Measurements from ENCODE around the gene PRTG. TPM values are rescaled to one million over a fixed set of nuclear protein-coding genes. Genes with fewer than 3 reads are reported as not detected.

Gene PRTG
- total RNA-seq, 1 donor from 2014 or later, result 8.6 TPM

DNA sequence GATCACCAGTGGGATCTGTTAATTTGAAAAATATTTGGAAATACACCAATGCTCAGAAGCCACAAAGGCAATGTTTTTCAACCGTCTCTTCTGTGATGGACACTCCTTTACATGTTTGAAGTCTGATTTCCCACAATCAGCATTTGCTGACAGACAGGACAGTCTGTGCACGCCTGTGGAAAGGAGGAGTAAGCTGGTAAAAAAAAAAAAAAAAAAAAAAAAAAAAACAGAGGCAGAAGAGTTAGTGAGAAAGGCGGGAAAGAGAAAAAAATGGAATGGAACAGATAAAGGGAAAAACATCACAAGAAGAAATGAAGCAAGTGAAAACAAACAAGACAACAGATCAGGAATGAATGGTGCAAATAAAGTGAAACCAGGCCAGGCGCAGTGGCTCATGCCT, 35.0 kb downstream of the PRTG start:
- Histone ChIP-seq H3K36me3 (no peaks in the 10 kb centered on the region), H3K4me3 (no peak overlapping the region), H3K4me1 (no peaks in the 10 kb centered on the region), H3K27me3 (no peaks in the 10 kb centered on the region), H3K9me3 (no peaks in the 10 kb centered on the region), H3K27ac (no peak overlapping the region)
- ATAC-seq, result no peak
- intact Hi-C loops (cut with DNase I), result no loop called here
- DNase-seq, result no peak
- TF ChIP-seq, protein P1, sequence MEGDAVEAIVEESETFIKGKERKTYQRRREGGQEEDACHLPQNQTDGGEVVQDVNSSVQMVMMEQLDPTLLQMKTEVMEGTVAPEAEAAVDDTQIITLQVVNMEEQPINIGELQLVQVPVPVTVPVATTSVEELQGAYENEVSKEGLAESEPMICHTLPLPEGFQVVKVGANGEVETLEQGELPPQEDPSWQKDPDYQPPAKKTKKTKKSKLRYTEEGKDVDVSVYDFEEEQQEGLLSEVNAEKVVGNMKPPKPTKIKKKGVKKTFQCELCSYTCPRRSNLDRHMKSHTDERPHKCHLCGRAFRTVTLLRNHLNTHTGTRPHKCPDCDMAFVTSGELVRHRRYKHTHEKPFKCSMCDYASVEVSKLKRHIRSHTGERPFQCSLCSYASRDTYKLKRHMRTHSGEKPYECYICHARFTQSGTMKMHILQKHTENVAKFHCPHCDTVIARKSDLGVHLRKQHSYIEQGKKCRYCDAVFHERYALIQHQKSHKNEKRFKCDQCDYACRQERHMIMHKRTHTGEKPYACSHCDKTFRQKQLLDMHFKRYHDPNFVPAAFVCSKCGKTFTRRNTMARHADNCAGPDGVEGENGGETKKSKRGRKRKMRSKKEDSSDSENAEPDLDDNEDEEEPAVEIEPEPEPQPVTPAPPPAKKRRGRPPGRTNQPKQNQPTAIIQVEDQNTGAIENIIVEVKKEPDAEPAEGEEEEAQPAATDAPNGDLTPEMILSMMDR (IDR thresholded peaks at IDR 0.05), result no peak

GRCh38 chr15:55707518-55707917, 35.4 kb downstream of the PRTG start:
- no peak for DNase-seq
- ATAC-seq, result no peak
- TF ChIP-seq, protein P1 (IDR thresholded peaks at IDR 0.05), result no peak
- Histone ChIP-seq H3K27me3 (no peaks in the 10 kb centered on the region), H3K9me3 (no peaks in the 10 kb centered on the region), H3K4me1 (no peaks in the 10 kb centered on the region), H3K4me3 (no peak overlapping the region), H3K36me3 (no peaks in the 10 kb centered on the region), H3K27ac (no peak overlapping the region)
- intact Hi-C loops (cut with DNase I), result no loop called here

DNA sequence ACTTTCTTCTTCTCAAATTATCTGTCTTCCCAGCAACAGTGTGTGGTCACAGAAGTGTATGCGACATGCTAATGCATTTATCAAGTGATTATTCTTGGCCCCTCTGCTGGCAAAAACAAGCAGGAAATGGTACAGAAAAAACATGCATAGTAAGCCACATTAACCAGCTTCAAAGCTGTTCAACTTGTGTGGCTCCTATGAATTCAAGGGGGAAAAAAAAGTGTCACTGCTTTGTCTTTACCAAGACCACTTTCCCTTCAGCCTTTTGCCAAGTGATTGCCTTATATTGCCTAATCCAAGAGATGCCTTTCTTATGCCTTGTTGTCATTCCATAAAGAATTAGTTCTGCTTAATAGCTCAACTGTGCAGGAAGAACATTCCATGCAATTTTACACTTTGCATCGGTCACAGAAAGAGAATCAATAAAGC, 39.1 kb downstream of the PRTG start:
- H3K4me3 ChIP-seq, result no peak overlapping the region
- no peaks in the 10 kb centered on the region for H3K36me3 ChIP-seq
- DNase-seq, result no peak
- no peaks in the 10 kb centered on the region for H3K4me1 ChIP-seq
- ATAC-seq, result no peak
- H3K27me3 ChIP-seq, result no peaks in the 10 kb centered on the region
- intact Hi-C loops (cut with DNase I), result no loop called here
- H3K9me3 ChIP-seq, result no peaks in the 10 kb centered on the region
- H3K27ac ChIP-seq, result no peak overlapping the region
- TF ChIP-seq, protein P1 (IDR thresholded peaks at IDR 0.05), result no peak

DNA sequence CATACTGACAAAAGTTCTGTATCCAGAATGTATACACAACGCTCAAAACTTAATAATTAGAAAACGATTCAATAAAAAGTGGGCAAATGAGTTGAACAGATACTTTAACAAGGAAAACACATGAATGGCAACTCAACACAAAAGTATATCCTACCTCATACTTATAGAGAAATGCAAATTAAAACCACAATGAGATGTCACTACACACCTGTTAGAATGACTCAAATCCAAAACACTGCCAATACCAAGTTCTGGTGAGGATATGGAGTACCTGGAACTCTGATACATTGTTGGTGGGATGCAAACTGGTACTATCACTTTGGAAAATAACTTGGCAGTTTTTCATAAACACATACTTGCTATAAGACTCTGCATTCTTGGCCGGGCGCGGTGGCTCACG, 42.1 kb downstream of the PRTG start:
- Histone ChIP-seq H3K4me1 (no peaks in the 10 kb centered on the region), H3K27ac (no peak overlapping the region), H3K36me3 (no peaks in the 10 kb centered on the region), H3K9me3 (no peaks in the 10 kb centered on the region), H3K4me3 (no peak overlapping the region), H3K27me3 (no peaks in the 10 kb centered on the region)
- ATAC-seq (no peak), DNase-seq (no peak)
- TF ChIP-seq, protein P1 (IDR thresholded peaks at IDR 0.05), result no peak
- intact Hi-C loops (cut with DNase I), result no loop called here

- ATAC-seq (no peak), DNase-seq (no peak)
- intact Hi-C loops (cut with DNase I), result no loop called here
- Histone ChIP-seq H3K9me3 (no peaks in the 10 kb centered on the region), H3K27me3 (no peaks in the 10 kb centered on the region), H3K36me3 (no peaks in the 10 kb centered on the region), H3K4me3 (no peak overlapping the region), H3K4me1 (no peaks in the 10 kb centered on the region), H3K27ac (no peak overlapping the region)
- TF ChIP-seq, protein P1 (IDR thresholded peaks at IDR 0.05), result no peak
Observed at GRCh38 chr15:55698653-55699052, 44.3 kb downstream of the PRTG start.

DNA sequence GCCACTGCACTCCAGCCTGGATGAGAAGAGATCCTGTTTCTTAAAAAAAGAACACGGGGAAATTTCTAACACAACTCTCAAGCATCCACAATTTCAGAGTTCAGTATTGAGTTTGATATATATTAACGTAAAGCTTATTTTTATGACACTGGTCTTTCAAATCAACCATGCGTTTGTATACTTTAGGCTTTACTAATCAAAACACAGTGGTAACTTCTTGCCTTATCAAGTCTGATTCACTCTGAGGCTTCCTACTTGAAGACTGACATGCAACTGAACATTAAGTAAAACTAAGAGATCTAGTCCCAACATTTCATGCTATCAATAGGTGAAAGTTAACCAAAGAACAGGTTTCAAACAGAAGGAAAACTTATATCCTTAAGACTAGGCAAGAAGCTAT, 46.7 kb downstream of the PRTG start:
- H3K4me3 ChIP-seq, result no peak overlapping the region
- no peaks in the 10 kb centered on the region for H3K27me3 ChIP-seq
- no peaks in the 10 kb centered on the region for H3K9me3 ChIP-seq
- no peak overlapping the region for H3K27ac ChIP-seq
- TF ChIP-seq, protein P1 (IDR thresholded peaks at IDR 0.05), result no peak
- DNase-seq, result no peak
- no peak for ATAC-seq
- H3K4me1 ChIP-seq, result no peaks in the 10 kb centered on the region
- H3K36me3 ChIP-seq, result no peaks in the 10 kb centered on the region
- intact Hi-C loops (cut with DNase I), result no loop called here
